Activated naive CD4-positive, alpha-beta T cell treated with anti-CD3 and anti-CD28 coated beads, Interleukin-2, amount 50 U/mL, for 24 hours (primary cell): Measurements from ENCODE around the gene TEF.
A peak's percentile ranks its signal among the peaks of the same experiment; 100 is the strongest.

ENCODE experiments used
- H3K27ac Mint-ChIP-seq: one replicate; pipeline ENCODE4 v1.8.0; 2021; ENCODE audit warnings: mild to moderate bottlenecking, mixed read lengths
- H3K27me3 Mint-ChIP-seq: one replicate; pipeline ENCODE4 v1.8.0; 2021; ENCODE audit warnings: mixed read lengths
- H3K36me3 Mint-ChIP-seq: one replicate; pipeline ENCODE4 v1.8.0; 2021; ENCODE audit warnings: mixed read lengths
- H3K4me1 Mint-ChIP-seq: one replicate; pipeline ENCODE4 v1.8.0; 2021; ENCODE audit warnings: mixed read lengths
- H3K4me3 Mint-ChIP-seq: one replicate; pipeline ENCODE4 v1.8.0; 2021; ENCODE audit warnings: mild to moderate bottlenecking, mixed read lengths
- H3K9me3 Mint-ChIP-seq: one replicate; pipeline ENCODE4 v1.8.0; 2021; ENCODE audit warnings: mixed read lengths

Gene TEF

DNA sequence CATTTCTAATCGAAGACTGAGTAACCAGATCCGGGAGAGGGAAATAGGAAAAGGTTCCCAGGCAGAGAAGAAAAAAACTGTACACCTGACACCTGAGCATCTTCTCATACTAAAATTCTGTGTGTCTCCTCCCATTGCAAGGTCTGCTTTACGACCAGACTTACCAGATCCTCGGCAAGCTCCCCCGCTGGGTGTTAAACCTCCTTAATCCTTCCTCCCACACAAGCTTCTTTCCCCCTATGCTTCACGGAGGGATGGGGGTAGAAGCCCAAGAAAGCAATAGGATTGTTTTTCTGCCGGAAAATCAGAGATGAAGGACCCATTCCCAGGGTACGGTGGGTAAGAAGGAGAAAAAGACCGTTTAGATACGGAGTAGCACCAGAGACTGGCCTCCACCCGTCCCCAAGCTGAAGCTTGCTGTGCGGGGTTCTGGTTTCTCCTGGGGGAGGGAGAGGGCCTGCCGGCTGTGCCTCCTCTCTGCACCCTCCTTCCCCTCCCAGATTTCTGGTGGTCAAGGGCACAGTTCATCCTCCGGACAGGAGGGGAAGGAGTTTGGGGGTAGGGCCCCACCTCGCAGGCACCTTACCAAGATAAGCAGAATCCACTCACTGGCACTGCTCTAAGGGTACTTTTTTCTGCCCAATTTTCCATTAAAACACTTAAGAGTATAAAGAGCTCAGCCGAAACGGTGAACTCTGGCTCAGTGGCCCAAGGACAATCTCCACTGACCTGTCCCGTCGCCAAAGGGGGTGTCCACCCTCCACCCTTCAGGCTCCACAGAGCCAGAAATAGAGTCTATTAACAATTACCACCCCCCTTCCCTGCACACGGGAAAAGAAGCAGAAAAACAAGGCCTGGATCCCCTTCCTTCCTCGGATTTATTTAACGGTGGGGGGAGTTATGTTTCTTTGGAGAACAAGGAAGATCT is 63.7 kb downstream of the TEF start:
- Mint-ChIP-seq H3K4me3 (peak overlapping the region; percentile 95), H3K36me3 (peaks cover 3% of the 10 kb centered on the region), H3K27me3 (no peaks in the 10 kb centered on the region), H3K4me1 (peaks cover 15% of the 10 kb centered on the region), H3K27ac (peak overlapping the region; percentile 89), H3K9me3 (no peaks in the 10 kb centered on the region)

DNA sequence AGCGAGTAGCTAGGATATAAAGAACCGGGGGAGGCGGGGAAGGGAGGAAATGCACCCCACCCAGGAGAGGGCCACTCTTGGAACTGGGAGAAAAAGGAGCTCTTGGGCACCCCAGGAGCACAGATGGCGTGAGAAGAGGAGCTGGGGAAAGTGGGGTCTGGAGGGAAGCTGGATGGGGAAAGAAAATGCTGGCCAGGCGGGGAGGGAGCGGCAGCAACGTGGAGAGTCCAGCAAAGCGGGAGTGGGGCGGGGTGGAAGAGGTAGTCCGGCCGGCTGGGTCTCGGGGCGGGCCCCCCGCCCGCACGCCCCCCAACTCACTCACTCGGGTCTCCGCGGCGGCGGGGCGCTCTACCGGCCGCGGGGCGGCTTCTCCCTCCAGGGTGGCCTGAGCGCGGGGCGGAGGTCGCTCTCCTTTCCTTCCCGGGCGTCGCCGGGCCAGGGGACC is 64.3 kb downstream of the TEF start:
- no peaks in the 10 kb centered on the region for H3K27me3 Mint-ChIP-seq
- H3K36me3 Mint-ChIP-seq: peaks cover 3% of the 10 kb centered on the region
- peaks cover 15% of the 10 kb centered on the region for H3K4me1 Mint-ChIP-seq

GRCh38 chr22:41446639-41447434 is 65.1 kb downstream of the TEF start, which contains the start of gene TOB2:
Gene TOB2, minus strand, starts transcription at chr22:41446801. Its CDS starts 9,456 bp downstream, at chr22:41437345.
- Mint-ChIP-seq H3K4me1 (peaks cover 15% of the 10 kb centered on the region), H3K27ac (peak within 1 kb of the TSS; percentile 93), H3K27me3 (no peaks in the 10 kb centered on the region), H3K4me3 (peak within 1 kb of the TSS; percentile 95), H3K36me3 (peaks cover 3% of the 10 kb centered on the region), H3K9me3 (no peaks in the 10 kb centered on the region)

More for the DNA sequence above, 64.3 kb downstream of the TEF start:
- H3K4me3 Mint-ChIP-seq: peak overlapping the region; percentile 95
- peak overlapping the region; percentile 93 for H3K27ac Mint-ChIP-seq
- no peaks in the 10 kb centered on the region for H3K9me3 Mint-ChIP-seq

DNA sequence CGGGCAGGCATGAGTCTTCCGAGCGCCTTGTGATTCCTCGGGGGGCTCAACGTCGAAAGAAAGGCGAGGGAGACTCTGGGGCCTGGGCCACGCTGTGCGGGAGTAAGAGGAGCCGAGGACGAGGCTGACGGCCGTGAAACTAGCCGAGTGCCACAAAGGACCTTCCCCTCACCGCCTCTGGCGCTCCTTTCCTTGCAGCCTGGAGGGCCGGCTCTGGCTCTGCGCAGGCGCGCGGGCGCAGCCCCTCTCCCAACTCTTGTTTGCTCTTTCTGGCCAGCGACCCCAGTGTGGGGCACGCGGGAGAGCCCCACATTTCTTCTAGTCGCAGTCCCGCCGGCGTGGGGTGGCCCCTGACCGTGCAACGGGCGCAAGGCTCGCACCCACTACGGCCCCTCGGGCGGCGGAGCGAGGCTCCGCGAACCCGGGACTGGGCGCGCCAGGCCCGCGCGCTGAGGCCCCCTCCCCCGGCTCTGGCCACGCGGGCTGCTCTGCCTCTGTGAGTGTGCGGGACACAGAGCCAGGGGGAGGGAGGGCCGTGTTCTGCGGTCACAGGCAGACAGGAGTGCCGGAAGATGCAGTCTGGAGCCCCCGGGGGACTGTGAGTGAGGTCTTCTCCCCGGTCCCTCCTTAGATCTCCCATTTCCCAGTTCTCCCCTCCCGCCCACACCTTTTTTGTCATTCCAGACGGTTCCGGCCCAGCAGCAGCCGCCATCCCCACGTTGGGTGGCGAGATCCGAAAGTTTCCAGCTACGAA is 65.9 kb downstream of the TEF start:
- peak overlapping the region; percentile 93 for H3K27ac Mint-ChIP-seq

GRCh38 chr22:41448189-41448808 is 66.6 kb downstream of the TEF start:
- Mint-ChIP-seq H3K36me3 (peaks cover 3% of the 10 kb centered on the region), H3K4me1 (peaks cover 9% of the 10 kb centered on the region), H3K27ac (peak overlapping the region; percentile 78), H3K27me3 (no peaks in the 10 kb centered on the region), H3K9me3 (no peaks in the 10 kb centered on the region), H3K4me3 (peak overlapping the region; percentile 95)

More for the DNA sequence above, 65.9 kb downstream of the TEF start:
- Mint-ChIP-seq H3K4me1 (peaks cover 15% of the 10 kb centered on the region), H3K36me3 (peaks cover 3% of the 10 kb centered on the region), H3K4me3 (peak overlapping the region; percentile 95), H3K27me3 (no peaks in the 10 kb centered on the region), H3K9me3 (no peaks in the 10 kb centered on the region)
